NCI-H2081 (cell line): ENCODE results near the gene ANO4.
A peak's percentile ranks its signal among the peaks of the same experiment; 100 is the strongest.
"Not testable (repeated sequence)": the region's sequence is repeated elsewhere in the genome, so short reads cannot be mapped to it uniquely, and the experiment has no call there.

Experiments
- DNase-seq, 2 experiments: peaks; one replicate each; lab custom pipeline; 2025; lab: John Stamatoyannopoulos, UW

Gene ANO4

DNA sequence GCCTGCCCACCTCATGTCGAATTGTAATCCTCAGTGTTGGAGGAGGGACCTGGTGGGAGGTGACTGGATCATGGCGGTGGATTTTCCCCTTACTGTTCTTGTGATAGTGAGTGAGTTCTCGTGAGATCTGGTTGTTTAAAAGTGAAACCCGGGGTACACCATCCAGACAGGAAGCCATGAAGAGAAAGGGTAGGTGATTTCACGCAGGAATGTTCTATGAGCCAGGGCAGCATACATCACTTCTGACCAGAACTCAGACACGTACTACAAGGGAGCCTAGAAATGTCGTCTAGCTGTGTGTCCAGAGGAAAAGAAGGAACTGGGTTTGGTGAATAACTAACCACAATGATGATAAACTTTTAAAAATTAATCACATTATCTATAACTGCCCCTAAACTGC lies 80.6 kb downstream of the ANO4 start:
- no peak for DNase-seq

DNA sequence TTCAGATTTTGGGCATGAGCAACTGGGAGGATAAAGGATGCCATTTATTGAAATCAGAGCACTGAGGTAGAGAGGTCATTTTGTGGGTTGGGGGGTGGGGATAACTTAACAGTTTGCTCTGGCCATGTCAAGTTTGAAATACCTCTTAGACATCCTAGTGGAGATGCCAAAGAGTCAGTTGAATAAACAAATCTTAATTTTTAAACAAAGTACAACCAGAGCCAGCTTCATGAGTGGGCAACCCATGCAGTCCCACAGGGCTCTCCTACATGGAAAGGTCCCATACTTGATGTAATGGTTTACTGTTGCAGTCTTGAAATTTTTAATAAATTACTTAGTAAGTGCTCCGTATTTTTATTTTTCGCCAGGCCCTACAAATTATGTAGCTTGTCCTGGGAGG lies 81.2 kb downstream of the ANO4 start:
- no peak for DNase-seq

- DNase-seq, result no peak
Observed at GRCh38 chr12:100877776-100878175, 83.2 kb downstream of the ANO4 start.

GRCh38 chr12:100895192-100895591 lies 100.6 kb downstream of the ANO4 start:
- DNase-seq, result no peak

GRCh38 chr12:100896192-100896591 lies 101.6 kb downstream of the ANO4 start:
- DNase-seq, result no peak

DNA sequence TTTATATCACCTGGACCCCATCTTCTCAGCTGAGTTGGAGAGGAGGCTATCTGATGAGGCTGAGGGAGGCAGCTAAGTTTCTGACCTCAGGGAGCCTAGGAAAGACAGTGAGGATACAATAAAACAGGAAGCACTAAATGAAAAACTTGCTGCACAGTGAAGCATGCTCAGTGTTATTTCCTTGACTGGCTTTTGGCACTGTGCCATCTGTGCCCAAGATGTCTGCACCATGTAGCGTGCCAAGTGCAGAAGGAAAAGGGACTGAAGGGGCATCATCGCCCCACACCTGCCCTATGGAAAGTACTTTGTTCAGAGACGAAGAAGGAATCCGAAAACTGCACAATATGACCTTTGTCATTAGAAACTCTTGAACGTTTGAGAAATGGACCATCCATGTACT lies 102.7 kb downstream of the ANO4 start:
- DNase-seq, result no peak

DNA sequence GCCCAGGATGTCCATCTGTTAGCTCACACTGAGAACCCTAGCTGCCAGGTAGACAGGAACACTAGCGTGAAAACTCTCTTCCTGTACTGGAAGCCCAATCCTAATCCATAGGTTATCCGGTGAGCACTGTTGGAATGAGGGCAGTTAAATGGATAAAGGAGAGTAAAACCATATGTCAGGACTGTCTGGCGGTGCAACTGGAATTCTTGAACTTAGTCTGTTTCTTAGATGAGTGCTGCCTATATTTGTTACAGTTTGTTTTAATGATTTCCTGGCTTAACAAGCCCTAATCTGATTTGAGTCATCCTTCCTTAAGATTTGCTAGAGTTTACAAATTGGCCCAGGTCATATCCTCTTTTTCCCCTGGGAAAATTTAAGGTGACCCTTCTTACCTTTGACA lies 104.7 kb downstream of the ANO4 start:
- no peak for DNase-seq

DNA sequence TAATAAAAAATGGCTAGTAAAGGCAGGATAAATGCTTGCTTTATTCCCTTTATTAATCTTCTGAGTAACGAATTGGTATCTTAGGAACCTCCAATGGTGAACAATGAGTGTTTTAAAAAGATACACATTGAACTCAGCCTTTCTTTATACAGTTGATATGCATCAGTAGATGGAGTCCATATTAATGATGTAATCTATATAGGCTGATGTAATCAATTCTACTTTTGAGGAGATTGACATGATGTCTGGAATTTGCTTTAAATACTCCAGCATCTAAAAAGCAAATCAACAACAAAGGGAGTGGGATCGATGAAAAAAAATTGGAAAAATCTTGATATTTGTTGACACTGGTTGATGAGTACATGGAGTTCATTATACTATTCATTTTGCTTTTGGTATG lies 106.2 kb downstream of the ANO4 start:
- no peak for DNase-seq

- no peak for DNase-seq
Observed at GRCh38 chr12:100901266-100901665, 106.7 kb downstream of the ANO4 start.

DNA sequence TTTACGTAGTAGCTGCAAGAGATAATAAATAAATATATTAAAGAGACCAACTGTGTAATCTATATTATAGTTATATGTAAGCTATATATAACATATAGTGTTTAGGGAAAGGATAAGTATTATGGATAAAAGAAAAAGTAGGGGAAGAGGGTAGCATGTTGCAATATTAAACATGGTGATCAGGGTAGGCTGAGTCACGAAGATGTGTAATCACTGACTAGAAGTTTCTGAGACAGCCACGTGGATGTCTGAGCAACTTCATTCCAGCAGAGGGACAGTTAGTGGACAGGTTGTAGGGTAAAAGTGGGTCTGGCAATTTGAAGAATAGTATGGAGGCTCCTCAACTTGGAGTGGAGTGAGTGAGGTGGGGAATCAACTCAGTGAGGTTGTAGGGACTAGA lies 109.7 kb downstream of the ANO4 start:
- DNase-seq, result no peak

DNA sequence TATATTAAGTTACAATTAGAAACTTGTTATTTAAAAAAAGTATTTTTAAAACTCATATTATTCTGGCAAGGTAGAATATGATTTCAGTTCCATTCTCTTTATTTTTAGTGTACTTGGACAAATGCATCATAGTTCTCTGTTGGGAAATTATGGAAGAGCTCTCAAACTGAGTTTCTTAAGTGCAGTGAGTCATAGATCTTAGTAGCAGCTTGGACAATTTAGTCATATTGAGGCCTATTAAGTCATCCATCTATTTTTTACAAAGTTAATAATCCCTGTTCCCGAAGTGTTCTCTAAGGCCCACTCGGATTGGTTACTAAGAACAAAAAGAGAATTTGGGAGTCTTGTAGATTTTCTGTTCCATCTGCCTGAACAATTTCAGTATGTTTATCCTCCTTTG lies 113.9 kb downstream of the ANO4 start:
- DNase-seq, result no peak

GRCh38 chr12:100913872-100914592 lies 119.5 kb downstream of the ANO4 start:
- DNase-seq, result no peak

- DNase-seq, result no peak
Observed at GRCh38 chr12:100919116-100919515, 124.5 kb downstream of the ANO4 start.

DNA sequence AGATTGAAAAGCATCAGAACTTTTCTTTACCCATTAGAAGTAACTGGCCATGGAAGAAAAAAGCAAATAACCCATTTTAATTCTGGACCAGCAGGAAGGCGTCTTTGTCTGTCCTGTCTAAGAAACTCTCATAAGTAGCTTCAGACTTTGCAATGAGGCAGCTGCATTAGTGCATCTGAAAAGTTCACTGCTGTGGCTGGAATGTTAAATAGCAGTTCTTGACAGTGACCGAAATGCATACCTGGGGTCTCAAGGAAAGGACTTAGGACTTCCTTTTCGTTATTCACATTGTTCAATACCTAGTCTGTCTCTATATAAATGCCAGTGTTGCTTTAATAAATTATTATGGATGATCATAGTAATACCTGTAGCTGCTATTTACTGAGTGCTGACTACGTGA lies 125.9 kb downstream of the ANO4 start:
- no peak for DNase-seq

DNA sequence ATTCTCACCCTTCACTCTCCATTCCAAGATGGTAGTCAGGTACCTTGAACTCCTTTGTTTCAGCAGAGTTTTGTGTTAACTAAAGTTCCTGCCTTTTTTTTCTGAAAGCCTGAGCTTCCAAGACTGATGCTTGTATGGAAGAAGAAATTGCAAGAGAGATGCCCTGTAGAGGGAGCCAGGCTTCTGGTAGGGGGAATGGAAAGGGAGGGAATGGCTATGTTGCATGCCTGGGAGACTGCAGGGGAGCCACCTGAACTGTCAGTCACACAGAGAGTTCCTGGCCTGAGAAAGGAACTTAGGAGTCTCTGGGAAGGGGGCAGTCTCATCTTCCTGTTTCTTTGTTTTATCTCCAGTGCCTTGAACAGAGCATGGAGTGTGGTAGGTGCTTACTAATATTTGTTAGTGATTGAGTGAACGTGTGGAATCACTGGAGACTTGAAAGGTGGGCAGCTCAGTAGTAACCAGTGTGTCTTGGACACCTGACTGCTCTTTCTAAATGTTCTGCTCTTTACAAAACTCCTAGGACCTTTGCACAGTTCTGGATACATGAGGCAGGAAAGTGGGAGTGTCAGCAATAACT lies 132.2 kb downstream of the ANO4 start:
- DNase-seq, result peak; percentile 3 to 7

GRCh38 chr12:100927826-100928225 lies 133.2 kb downstream of the ANO4 start:
- no peak for DNase-seq

DNA sequence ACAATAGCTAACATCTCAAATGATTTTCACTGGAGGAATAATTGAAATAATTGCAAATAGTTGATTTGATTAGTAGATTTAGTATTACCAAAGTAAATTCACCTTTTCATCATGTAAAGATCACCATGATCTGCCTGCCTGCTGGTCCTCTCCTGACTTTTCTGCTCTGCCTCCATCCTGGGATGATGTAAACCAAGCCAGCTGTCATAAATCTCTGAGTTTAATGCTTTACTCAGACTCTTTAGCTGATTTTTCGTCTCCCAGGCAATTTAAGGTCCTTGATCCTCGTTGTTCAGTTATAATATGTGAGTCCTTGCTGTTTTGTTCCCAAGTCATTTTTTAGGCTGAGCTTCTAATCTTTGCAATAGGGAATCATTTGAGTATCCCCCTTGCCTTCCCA lies 138.0 kb downstream of the ANO4 start:
- no peak for DNase-seq

DNA sequence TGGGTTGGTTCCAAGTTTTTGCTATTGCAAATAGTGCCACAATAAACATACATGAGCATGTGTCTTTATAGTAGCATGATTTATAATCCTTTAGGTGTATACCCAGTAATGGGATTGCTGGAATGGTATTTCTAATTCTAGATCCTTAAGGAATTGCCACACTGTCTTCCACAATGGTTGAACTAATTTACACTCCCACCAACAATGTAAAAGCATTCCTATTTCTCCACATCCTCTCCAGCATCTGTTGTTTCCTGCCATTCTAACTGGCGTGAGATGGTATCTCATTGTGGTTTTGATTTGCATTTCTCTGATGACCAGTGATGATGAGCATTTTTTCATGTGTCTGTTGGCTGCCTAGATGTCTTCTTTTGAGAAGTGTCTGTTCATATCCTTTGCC lies 139.0 kb downstream of the ANO4 start:
- DNase-seq, result not testable (repeated sequence)

- no peak for DNase-seq
Observed at GRCh38 chr12:100935929-100936328, 141.4 kb downstream of the ANO4 start.

- no peak for DNase-seq
Observed at GRCh38 chr12:100936661-100937060, 142.1 kb downstream of the ANO4 start.

DNA sequence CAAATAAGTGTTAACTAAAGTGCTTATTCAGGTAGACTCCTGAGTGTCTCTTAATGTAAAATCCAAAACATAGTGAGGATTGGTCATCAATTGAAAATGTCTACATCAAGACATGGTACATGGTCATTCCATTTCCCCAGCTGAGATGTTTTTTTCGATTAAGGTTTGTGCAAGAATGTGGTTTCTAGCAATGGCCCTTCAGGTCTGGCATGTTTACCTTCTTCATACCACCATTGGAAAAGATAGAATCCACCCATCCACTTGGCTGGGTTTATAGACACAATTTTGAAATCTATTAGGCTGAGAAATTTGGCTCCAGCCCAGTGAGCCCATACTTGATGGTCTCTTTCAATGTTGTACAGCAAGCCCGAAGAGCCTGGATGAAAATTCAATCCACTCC lies 145.9 kb downstream of the ANO4 start:
- DNase-seq, result no peak

GRCh38 chr12:100942984-100943749 lies 148.6 kb downstream of the ANO4 start:
- DNase-seq, result no peak

DNA sequence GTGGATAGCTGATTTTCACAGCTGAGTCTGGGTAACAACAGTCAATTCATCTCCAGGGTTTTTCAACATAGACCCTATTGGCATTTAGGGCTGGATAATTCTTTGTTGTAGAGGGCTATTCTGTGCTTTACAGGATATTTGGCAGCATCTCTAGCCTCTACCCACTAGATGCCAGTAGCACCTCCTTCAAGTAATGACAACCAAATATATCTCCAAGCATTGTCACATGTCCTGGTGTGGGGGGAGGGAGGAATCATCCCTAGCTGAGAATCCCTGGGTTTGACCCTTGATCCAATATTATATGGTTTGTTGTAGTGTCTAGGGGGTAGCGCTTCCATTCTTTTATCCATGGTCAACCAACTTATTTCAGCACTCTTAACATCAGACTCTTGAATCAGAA lies 157.2 kb downstream of the ANO4 start:
- DNase-seq, result no peak
